22Rv1 (cell line): Measurements from ENCODE around the gene PLXNA4.

Experiments
- CTCF ChIP-seq: fragments of 450-650 bp; IDR thresholded peaks from 2 replicates; pipeline ENCODE4 v1.5.1; 2017; ENCODE audit warnings: mild to moderate bottlenecking
- ZFX ChIP-seq: fragments of 450-650 bp; IDR thresholded peaks from 2 replicates; pipeline ENCODE4 v1.6.1; 2017; ENCODE audit warnings: antibody characterized with exemption, borderline replicate concordance

- TF ChIP-seq CTCF (no peak), ZFX (no peak)
Observed at GRCh38 chr7:132251327-132251659, 325.0 kb downstream of the PLXNA4 start.
